Fibroblast of skin of left biceps (primary cell): ENCODE measurements around the gene RINL.

Experiments
- DNase-seq, 2 experiments: peaks; one replicate each; pipeline ENCODE4 v3.0.0-alpha.2; 2013; ENCODE audit warnings: low read depth in 2 of 2

The RINL gene

DNA sequence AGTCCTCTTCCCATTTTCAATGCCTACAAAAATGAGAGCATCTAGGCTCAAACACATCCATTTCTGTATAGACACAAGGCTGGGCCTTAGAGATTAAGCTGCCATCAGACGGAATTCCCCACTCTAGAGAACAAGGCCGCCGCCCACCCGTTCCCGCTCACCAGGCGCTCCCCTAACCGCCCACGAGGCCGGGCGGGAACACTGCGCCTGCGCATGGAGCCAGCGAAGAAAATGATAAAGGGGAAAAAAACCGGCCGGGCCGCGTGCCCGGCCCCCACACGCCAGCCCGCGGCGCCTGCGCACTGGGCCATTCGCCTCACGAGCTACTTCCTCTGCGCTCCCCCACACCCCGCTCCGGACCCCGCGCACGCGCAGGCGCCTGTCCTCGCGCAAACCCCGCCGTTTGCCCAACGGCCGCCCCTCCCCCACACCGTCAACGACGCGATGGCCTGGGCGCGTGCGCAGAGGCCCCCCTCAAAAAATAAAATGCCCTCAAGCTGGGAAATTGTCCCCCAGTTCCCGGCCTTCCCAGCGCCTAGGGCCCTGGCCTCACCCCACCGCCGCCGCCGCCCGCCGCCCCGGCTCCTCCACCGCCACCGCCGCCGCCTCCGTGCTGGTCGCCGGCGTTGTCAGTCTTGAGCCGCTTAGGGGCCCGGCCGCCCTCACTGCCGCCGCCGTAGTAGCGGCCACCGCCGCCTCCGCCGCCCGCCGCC is 28.8 kb downstream of the RINL start:
- peak; percentile 87 to 89 for DNase-seq

DNA sequence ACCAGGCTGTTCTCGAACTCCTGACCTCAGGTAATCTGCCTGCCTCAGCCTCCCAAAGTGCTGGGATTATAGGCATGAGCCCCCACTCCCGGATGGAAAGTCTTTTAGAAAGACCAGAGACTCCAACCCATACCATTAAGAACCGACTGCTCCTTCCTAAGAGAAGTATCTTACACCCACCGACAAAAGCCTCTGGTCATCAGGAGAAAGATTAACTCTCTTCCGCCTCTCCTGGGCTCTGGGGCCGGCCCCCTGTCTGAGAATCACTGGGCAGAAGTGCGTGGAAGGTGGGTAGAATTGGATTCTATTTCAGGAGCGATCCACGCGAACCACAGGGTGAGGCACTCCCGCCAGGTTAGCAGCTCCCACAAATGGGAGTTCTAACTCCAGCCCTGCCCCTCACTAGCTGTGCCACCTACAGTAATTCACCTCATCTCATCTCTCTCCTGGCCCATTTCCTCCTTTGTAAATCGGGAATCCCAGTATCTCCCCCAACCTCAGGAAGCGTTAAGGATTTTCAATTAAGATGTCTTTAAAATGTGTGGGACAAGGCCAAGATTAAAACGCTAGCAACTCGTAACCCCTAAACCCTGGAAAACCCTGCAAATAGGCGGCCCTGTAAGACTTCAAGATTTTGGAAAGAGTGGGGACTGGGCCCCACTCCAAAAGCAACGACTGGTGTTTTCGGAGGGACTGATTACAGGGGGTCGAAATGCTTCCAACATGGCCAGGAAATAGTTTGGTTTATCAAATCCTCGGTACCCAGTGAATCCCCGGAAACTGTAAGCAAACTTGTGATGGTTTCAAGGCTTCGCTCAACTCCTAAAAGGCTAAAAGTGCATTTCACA is 29.6 kb downstream of the RINL start:
- DNase-seq: no peak

DNA sequence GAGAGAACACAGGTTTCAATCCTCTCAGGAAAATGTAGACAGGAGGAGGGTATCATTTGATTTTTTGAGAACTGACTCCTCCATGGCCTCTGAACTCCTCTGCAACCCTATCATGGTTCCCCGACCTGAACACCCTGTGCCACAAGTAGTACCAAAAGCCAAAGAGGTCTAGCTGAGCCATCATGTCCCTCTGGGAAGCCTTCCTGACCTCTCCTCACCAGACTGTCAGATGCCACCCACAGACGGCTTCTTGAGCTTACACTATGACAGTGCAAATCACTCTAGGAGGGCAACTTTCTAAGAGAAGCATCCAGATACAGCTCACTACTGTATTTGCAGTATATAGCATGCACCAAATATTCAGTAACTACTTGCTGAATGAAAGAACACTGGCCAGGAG is 32.0 kb downstream of the RINL start:
- DNase-seq: no peak

DNA sequence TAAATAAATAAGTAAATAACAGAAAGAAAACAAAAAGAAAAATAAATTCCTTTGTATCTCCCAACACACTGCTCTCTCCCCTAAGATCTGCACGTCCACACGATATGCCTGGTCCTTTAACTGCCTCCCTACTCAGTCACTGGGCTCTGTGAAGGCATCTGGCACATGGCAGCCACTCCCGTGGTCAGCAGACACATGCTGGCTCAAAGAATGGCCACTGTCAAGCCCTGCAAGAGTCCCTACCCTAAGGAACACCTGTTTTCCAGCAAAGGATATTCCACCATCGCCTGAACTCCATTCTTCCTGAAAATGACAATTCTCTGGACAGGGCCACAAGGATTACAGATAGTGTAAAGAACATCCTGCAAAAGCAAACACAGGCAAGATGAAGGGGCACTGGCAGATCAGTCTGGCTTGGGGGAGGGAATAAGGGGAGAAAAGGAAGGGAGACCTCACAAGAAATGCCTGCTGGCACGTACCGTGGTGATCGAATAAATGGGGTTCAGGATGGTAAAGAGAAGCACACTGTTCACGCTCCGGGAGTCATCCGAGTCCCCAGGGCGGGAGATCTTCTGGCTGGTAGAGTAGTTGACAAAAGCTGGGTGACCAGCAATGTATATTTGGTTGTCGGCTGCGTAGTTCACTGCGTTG is 32.6 kb downstream of the RINL start:
- DNase-seq: no peak

DNA sequence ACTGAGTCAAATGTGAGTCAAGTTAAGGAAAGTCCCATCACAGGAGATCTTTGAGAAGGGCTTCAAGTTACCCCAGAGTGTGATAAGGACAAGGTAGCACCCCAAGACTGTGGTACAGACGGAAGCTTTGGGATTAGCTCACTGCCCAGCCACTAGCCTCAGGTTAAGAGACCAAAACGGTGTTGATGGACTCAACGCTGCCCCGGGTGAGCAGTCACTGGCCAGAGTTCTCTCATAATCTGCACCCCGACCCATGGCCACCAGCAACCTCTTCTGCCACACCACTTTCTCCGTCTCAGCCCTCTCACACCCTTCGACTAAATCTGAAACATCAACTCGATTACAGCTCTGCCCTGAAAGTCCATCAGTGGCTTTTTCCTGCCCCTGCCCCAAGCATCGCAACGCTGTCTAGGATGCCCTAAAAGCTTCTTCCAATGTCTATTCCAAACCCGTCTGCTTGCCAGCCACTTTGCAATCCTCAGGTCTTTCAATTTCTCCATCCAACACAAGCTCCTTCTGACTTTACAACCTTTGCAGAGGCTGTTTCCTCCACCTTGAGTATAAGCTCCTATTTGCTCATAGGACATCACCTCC is 33.9 kb downstream of the RINL start:
- no peak for DNase-seq

DNA sequence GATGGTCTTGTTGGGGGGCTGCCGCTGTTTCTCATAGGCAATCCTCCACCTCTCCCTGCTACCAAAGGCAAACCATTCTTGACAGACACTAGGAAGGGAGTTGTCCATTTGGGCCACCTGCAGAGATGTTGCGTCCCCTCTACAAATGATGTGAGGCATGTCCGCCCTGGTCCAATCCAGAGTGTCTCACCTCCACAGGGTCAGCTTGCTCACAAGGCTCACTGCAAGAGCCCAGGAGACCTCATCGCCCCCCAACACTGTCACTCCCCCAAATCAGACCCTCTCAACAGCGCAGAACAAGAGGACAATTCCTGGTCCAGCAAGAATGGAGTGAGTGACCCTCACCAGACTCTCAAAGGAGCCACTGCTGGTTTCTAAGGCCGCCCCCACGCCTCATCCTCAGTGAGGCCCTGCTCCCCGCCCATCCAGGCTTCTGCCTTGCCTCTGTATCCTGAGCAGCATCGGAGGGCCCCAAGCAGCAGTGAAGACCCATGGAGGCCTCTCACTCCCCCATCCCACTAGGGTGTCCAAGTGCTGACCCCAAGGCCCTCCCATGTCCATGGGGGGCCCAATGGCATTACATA is 34.8 kb downstream of the RINL start:
- no peak for DNase-seq

DNA sequence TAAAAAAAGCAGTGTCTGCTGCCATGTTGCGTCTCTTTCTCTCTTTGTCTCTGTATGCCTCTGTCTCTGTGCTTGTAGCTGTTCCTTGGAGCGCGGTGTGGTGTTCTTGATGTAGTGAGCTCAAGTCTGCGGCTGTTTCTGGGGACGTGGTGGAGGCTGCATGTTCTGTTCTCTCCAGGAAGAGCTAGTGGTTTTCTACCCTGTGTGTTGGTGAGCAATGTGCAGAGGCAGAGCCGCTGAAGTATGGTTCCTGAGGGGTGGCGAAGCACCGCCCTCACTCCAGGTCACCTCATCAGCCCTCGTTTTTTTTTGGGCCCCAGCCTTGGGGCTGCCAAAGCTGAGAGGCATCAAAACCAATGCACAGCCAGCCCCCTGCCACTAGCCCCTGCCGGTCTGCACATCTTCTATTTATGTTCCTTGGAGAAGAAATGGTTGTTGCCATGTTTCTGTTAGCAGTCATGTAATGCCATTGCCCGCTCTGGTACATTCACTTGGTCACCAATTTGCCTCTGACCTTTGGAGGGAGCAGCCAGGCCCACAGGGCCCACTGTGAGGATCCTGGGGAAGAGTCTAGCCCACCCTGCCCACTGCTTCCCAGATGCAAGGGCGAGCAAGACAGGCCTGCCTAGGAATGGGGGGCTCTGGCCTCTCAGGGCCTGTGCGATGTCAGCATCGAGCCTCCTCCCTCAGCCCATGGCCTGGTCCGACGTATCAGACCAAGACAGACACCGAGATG is 35.5 kb downstream of the RINL start:
- DNase-seq: no peak

DNA sequence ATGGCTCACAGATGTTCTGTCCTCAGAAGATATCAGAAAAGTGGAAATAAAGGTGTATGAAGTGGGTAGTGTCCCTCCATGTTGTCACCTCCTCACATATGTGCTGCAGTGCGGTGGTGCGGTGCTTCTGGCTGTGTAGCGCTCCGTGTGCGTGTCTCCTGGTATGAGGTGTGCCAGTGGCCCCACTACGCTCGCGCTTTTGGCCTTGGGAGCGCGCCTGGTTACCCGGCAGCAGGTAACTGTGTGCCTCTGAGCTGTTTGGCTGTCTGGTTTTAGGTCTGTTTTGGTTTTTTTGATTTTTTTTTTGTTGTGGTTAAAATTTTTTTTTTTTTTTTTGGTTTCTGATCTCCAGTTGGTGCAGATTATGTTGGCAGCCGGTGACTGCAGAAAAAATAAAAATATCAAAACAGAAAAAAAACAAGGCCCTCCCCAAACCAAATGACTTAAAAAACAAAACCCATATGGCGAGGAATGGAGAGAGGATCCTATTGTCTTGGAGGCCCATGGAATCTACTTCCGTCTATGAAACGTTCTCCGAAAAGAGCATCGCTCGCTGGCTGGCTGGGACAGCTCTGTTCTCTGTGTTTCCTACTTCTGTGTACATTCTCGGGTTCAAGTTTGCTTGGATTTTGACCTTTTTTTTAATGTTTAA is 36.2 kb downstream of the RINL start:
- DNase-seq: no peak

DNA sequence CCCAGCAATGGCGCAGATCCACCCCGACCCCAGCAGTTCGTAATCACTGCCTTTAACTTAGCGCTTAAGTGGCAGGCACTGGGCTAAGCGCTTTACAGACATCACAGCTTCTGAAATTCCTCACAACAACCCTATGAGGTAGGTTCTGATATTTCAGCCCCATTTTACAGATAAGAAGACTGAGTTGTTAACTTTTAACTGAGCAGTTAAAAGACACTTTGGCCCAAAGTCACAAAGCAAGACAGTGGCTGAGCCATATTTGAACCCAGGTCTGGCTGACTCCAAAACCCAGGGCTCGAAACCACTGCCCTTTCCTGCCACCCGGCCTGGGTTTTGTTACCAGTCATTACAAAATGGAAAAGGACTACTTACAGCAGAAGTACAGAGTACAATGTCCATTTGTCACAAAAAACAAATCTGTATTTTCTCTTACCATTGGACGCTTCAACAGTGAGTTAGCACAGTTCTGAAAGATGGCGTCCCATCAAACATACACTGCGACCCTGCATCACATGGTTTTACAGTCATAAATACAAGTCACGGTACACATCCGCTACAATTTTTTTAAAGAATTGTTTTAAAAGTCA is 36.8 kb downstream of the RINL start:
- DNase-seq: no peak

DNA sequence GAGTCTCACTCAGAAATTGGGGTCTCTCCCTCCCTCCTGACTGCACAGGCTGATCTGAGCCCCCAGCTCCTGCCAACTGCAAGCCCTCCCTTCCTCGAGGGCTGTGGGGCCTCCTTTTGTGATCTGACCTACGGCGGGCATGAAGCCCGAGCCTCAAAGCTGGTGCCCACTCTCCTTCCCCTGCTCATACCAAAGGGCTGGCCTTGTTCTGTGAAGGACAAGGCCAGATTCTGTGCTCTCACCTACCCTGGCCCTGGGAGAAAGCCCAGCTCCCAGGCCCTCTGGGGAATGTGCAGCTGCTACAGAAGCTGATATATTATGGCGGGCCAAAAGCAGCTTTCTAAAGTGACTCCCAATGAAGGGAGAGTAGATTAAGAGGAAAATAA is 37.5 kb downstream of the RINL start:
- no peak for DNase-seq

DNA sequence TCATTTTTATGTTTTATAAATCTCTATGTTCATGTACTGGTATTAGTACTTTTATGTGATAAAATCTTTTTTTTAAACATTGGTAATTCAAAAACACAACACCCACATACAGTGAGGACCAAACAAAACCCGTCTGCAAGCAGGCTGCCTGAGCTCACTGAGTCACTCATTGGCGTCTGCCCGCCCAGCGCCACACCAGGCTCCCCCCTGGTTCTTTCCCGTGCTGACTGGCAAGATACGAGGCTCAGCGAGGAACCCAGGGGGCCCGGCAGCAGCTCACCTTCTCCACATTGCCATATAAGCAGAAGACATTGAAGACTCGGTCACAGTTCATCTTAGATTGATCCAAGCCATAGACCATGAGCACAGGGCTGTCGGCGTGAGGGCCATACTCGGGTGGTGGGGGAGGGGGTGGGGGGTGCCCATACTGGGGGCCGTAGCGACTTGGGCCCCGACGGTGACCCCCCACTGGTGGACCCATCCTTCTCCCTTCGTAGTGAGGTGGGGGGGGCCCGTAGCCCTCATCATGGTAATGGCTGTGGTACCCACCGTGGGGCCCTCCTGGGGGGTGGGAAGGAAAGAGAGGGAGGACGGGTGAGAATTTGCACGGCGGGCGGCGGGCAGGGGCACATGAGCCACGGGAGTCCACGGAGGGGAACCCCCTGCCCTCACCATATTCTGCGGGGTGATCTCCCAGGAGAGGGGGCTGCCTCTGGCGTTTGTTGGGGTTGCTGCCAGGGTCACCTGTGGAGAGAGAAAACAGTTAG is 38.1 kb downstream of the RINL start:
- no peak for DNase-seq

DNA sequence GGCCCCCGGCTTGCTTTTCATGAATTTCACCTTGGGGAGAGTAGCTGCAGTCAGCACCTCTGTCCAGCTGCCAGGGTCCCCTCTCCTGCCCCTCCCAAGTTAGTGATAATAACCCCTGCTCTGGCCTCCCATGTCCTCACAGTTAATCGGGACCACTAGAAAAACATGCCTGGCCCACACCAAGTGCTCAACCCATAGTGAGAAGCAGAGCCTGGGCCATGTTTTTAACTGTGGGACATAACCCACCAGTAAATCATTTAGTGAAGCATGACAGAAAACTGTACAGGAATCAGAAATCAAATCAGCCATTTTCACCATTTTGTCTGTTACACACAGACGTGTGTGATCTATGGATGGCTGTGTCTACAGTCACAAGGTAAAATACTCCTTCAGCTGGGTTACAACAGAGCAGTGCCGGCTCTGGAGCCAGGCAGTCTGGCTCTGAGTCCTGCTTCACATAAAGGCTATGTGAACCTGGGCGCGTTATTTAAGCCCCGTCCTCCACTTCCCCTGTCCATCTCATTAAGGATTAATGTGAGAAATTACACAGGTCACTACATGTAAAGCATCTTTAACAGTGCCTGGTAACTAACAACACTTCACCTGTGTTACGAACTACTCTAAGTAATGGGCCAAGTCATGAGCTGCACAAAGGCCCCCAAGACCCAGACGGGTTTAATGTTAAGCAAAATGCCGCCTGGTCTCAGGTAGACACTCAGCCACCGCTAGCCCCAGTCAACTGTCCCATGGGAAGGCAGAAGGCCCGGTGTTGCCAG is 38.9 kb downstream of the RINL start:
- no peak for DNase-seq

DNA sequence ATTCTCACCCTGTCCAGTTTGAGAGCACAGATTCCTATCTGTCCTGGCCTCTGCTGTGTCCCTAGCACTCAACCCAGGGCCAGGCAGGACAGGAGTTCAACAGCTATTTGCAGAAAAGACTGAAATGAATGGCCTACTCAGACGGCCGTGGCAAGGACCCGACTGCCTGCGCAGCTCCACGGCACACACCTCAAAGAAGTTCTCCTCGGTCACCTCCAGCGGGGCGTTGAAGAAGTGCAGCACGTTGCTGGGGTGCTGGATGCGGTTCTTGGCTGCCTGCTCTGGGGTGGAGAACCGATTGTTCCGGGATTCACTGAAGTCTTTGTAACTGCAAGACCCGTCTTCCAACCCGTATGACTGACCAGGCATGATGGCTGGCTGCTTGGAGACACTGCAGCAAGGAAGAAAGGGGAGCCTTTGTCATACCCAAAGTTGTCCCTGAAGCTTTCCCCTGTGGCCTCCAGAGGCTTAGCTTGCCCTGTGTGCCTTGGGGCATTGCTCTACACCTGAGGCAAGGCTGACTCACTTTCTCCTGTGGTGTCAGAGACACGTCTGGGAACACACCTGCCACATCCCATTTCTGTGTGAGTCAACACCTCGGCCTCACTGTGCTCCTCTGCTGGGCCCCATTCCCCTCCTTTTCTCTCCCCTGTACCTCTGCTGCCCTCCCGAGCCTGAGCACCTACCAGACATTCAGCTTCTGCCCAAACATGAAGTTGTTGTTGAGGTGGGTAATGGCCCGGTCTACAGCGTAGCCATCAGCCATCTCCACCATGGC is 39.7 kb downstream of the RINL start:
- no peak for DNase-seq

DNA sequence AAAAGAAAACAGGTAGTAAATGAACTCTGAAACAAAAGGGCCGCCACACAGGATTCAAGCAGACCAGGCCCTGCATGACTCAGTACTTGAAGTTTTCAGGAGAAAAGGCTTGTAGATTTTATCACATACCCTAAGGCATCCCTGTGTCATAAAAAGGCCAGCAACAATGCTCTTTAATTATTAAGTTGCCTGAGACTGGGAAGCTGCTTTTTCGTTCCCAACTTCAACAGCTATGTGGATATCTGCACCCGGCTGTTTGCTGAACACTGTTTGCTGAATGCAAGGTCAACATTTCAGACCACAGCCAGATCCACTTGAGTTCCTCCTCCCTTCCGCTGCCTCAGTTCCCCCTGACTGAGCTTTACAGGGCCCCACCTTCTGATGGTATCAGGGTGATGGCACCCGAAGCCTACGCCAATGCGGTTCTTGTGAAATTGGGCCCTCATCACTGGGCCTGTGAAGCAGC is 40.4 kb downstream of the RINL start:
- no peak for DNase-seq

DNA sequence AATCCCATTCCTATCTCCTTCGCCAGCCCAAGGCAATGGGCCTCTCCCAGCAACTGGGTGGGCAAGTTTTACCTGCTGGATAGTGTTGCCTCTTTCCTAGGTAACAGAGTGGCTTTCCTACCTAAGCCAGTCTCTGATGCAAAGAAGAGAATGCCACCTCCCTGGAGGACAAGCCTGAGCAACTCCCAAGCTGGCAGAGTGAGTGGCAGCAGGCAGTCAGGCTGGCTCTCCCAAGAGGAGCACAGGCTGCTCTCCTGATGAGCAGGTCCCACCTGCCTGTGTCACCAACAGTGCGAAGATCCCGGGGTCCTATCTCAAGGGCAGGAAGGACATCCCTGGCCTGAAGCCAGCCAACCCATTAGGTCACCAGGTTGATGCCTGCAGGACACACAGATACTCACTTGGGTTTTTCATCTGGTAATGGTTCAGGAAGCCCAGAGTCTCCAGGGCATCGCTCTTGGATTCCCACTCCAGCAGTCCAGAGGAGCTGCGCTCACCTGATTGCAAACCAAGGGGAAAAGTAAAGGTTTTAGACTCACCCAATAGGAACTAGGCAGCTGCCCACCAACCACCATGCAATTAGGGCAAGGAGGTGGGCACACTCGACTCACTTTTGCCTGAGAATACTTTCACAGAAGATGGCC is 41.0 kb downstream of the RINL start:
- no peak for DNase-seq

DNA sequence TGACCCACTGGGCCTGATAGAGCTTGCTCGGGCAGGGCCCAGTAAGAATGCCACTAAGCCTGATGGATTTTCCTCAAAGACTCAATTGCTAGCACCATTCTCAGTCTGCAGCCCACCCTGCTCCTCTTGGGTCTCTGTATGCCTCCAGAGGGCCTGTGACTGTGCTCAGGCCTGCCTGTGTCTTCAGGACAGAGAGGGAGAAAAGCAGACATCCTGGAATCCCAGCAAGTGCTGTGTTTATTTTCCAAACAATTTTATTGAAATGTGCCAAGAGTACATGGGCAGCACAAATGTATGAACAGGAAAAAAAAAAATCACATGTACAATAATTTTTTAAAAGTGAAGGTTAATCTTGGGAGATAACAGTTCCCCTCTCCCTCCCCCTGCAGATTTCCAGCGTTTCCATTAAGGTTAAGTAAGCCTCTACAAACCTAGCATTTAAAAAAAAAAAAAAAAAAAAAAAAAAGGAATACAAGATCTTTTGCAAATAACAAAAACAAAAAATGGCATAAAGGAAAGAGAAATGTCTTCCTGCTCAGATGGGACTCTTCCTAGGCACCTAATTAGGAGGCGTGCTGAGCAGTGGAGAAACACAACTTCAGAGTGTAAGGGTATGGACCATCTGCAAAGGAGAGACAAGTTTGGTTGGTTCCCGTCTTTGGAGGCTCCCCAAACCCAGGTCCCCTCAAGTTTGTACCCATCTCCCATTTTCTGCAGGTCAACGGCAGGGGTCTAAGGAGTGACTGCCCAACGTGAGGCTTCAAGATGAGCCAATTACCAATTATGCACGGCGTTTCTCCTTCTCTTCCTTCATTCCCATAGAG is 41.7 kb downstream of the RINL start:
- no peak for DNase-seq

DNA sequence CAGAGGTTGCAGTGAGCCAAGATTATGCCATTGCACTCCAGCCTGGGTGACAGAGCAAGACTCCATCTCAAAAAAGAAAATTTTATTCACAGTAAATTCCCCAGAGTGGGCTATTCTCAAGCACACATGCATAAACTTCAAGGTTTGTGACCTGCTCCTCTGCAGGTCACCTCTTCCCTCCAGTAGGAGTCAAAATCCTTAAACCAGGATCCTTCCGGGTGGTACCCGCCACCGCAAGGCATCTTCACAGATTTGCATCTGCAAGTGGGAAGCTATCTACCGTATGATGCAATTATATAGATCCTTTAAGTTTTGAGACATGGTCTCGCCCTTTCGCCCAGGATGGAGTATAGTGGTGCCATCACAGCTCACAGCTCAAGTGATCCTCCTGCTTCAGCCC is 43.5 kb downstream of the RINL start:
- no peak for DNase-seq
